NCI-H146 treated with DMSO at 0.1 percent for 48 hours (cell line): ENCODE measurements around the gene GPATCH3.
"Not testable (repeated sequence)": the region's sequence is repeated elsewhere in the genome, so short reads cannot be mapped to it uniquely, and the experiment has no call there.

ENCODE experiments used
- DNase-seq: peaks from one replicate; lab custom pipeline; 2025; ENCODE audit not compliant: unreplicated experiment; lab: John Stamatoyannopoulos, UW

The GPATCH3 gene, protein sequence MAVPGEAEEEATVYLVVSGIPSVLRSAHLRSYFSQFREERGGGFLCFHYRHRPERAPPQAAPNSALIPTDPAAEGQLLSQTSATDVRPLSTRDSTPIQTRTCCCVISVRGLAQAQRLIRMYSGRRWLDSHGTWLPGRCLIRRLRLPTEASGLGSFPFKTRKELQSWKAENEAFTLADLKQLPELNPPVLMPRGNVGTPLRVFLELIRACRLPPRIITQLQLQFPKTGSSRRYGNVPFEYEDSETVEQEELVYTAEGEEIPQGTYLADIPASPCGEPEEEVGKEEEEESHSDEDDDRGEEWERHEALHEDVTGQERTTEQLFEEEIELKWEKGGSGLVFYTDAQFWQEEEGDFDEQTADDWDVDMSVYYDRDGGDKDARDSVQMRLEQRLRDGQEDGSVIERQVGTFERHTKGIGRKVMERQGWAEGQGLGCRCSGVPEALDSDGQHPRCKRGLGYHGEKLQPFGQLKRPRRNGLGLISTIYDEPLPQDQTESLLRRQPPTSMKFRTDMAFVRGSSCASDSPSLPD

DNA sequence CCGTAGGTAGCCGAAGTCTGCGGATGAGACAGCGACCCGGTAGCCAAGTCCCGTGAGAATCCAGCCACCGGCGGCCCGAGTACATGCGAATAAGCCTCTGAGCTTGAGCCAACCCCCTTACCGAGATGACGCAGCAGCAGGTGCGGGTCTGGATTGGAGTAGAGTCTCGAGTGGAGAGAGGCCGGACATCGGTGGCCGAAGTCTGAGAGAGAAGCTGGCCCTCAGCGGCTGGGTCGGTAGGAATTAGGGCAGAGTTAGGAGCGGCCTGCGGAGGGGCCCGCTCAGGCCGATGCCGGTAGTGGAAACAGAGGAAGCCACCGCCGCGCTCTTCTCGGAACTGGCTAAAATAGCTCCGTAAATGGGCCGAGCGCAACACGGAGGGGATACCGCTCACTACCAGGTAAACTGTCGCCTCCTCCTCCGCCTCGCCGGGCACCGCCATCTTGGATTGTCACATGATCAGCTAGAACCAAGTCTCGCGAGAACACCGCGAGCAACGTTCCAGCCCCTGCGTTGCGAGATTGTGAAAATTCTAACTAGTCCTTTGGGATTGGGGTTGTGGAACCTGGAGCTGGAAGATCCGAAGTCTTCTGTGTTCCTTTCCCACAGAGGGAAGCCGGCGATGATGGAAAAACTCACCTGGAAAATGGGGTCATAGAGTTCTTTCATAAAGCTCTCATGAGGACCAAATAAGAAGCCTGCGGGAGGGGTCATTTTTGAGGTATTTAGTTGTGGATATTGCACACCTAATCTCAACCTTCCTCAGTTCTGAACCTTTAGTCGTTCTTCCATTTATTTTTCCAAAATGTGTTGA is at the start of gene GPATCH3:
Gene GPATCH3, minus strand, starts transcription at position 467 of the 814 bp plus-strand sequence. Its CDS starts 25 bp downstream, at position 442.
- DNase-seq = peak; percentile 77

DNA sequence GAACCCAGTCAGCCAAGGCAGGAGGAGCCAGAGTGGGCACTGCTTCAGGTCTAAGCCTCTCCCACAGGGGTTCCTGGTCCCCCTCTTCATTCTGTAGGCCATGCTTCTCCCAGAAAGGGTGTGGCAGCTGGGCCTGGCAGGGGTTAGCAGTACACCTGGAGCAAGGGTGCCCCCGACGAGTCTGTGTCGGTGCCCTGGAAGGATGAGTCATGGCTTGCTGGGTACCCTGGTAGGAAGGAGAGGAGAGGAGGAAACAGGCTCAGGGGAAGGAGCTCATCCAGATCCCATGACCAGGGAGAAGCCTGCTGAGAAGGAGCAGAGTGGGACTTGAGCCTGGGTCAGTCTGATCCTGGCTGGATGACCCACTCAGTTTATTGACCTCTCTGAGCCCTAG is 49.7 kb upstream of the GPATCH3 start:
- no peak for DNase-seq

DNA sequence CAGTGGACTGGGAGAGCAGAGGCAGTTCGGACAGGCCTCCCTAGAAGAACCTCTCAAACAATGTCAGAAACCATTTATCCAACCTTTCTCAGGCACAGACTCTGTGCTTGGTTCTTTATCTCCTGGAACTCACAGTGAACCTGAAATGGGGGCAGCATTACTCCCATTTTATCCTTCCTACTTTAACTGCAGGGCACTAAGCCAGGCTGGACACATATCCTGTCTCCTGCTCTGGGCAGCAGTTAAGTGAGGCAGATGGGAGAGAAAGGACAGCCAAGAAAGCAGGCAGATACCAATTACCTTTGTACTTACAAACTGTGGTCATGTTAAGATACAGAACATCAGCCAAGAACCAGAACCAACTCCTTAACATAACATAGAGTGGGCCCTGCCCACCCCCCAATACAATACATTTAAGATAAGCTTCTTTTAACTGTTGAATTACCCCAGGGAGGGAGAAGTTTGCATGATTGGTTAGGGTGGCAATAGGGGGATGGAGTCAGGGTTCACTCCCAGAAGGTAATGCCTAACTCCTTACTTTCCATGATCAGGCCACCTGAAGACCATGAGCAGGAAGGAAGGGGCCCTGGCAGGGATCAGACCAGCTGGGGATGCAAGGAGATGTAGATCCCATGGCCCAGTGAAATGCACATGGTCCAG is 49.1 kb upstream of the GPATCH3 start:
- no peak for DNase-seq

DNA sequence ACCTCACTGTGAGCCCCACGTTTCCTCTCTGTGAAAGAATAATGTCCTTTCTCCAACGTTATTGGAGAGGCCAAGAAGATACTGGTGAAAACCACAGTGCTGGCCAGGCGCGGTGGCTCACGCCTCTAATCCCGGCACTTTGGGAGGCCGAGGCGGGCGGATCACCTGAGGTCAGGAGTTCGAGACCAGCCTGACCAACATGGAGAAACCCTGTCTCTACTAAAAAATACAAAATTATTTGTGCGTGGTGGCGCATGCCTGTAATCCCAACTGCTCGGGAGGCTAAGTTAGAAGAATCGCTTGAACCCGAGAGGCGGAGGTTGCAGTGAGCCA is 48.4 kb upstream of the GPATCH3 start:
- DNase-seq = not testable (repeated sequence)

DNA sequence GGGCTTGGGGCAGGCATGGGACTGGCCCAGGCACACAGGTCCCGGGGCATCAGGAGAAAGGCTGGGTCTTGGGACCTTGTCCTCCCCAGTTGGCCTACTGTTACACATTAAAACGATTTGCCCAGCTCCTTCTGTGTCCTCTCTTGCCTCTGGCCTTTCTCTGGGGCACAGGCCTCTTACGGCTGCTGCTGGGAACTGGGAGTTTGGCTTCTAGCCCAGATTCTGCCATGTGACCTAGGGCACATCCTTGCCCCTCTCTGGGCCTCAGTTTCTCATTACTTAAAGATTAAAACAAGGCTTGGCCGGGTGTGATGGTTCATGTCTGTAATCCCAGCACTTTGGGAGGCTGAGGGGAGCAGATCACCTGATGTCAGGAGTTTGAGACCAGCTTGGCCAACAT is 46.0 kb upstream of the GPATCH3 start:
- no peak for DNase-seq

DNA sequence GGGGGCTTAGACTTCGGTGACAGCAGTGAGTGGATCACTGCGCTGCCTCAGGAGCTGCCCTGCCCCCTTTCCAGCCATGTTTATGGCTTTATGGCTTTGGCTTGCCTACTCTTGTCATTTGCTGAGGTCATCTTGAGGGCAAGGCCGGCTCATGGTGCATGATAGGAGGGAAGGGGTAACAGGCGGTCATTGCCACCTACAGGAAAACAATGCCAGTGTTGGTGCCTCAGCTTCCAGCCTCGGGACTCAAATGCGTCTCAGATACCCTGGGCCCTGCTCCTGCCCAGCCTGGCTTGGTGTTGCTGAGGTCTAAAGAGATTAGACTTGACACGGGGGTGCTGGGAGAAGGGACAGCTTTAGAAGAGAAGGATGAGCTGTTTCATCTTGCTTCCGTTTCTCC is 45.5 kb upstream of the GPATCH3 start:
- DNase-seq = no peak

DNA sequence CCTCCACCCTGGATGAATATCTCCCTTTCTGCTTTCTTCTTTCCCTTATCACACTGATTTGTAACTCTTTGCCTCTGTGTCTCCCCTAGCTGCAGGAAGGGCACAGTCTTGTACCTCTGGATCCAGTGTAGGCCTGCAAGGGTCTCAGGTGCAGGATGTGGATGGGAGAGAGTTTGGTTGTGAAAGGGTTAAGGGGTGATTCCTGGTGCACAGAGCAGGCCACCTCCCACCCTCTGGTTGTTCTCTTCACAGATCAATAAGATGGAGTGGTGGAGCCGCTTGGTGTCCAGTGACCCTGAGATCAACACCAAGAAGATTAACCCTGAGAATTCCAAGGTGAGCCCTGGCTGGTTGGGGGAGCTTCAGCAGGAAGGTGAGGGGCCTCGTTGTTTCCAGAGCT is 44.9 kb upstream of the GPATCH3 start:
- DNase-seq = no peak

DNA sequence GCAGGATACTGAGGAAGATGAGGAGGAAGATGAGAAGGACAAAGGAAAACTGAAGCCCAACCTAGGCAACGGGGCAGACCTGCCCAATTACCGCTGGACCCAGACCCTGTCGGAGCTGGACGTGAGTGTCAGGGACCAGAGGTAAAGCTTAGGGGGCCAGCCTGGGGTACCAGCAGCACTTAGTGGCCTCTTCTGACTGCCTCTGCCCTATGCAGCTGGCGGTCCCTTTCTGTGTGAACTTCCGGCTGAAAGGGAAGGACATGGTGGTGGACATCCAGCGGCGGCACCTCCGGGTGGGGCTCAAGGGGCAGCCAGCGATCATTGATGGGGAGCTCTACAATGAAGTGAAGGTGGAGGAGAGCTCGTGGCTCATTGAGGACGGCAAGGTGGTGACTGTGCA is 42.4 kb upstream of the GPATCH3 start:
- no peak for DNase-seq

DNA sequence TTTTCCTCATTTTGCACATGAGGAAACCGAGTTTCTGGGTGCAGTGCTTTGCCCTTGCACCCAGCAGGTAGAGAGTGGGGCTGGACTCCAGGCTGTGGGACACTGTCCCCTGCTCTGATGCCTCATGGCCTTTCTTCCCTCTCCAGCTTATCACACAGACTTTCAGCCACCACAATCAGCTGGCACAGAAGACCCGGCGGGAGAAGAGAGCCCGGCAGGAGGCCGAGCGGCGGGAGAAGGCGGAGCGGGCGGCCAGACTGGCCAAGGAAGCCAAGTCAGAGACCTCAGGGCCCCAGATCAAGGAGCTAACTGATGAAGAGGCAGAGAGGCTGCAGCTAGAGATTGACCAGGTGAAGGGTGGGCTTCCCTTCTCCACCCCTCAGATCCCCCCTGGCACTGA is 41.0 kb upstream of the GPATCH3 start:
- DNase-seq = no peak

DNA sequence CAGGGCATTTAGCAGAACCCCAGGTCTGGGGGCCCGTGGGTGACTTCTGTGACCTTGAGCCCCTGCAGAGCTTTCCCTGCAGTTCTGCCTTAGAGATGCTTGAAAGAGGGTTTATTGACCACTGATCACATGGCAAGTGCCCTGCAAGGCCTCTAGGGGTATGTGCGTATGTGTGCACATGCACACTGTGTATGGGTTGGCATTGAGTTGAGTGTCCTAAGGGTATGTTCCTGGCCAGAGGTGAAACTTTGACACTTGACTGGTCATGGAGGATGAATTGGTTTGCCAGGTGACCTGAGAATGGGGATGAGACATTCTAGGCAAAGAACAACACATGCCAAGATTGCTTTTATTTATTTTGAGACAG is 38.4 kb upstream of the GPATCH3 start:
- DNase-seq = no peak

DNA sequence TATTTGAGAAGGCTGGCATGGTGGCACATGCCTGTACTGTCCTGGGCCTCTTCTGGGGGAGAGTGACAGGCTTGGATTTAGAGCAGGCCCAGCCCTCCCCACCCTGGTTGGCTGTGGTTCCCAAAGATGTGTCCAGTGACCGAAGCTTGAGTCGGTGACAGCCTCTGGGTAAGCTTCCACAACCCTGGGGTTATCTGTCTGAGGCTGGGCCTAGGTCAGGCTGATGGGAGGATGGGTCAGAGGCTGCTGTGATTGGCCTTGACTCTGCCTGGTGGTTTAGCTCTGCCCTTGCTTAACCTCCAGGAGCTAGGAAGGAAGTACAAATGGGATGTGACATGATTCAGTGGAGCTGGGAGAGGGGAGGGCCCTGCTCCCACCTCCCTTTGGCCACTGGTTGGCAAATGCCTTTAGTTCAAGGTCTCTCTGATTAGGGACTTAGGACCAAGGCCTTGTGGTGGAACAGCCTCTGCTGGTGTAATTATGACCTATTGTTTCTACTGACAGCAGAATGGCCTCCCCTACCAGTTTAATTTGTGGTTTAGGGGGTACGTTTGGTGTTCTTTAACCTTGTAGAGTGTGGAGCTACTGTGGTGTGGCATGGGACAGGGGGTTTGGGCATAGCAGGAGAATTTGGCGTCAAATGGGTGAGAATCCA is 37.9 kb upstream of the GPATCH3 start:
- DNase-seq = no peak

DNA sequence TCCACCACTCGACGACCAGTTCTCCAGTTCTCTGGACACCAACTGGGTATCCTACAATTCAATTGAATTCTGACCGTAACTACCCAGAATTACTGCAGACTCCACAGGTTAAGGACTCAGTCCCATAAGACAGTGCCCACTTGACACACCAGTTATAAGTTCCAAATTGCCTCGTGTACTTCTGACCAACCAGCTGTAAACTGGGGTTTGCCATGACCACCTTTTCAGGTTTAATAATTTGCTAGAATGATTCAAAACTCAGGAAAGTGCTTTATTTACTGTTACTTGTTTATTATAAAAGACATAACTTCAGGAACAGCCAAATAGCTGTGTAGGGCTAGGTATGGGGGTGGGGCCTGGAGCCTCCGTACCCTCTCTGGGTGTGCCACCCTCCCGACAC is 36.6 kb upstream of the GPATCH3 start:
- DNase-seq = no peak

DNA sequence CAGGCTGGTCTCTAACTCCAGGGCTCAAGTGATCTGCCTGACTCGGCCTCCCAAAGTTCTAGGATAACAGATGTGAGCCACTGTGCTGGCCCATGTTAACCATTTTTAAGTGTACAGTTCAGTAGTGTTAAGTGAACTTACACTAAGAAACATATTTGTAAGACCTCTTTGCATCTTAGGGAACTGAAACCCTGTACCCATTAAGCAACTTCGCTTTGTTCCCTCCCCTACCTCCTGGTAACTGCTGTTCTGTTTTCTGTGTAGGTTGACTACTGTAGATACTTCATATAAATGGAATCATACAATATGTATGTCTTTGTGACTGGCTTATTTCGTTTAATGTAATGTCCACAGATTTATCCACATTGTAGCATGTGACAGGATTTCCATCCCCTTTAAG is 32.3 kb upstream of the GPATCH3 start:
- no peak for DNase-seq

DNA sequence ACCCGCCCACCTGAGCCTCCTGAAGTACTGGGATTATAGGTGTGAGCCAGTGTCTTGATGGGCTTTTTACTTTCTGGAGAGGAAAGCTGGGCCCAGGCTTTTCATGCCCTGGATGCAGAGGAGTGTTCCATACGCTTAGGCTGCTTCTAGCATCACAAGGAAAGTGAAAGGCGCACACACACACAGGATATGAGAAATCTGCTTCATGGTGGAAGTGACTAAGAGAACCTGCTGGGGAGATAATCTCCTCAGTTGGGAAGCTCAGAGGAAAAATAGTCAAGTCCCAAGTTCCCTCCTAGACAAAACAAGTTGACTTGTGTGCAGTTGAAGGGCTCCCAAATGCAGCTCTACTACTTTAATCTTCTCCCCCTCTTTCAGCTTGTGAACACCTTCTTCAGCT is 23.4 kb upstream of the GPATCH3 start:
- DNase-seq = no peak

DNA sequence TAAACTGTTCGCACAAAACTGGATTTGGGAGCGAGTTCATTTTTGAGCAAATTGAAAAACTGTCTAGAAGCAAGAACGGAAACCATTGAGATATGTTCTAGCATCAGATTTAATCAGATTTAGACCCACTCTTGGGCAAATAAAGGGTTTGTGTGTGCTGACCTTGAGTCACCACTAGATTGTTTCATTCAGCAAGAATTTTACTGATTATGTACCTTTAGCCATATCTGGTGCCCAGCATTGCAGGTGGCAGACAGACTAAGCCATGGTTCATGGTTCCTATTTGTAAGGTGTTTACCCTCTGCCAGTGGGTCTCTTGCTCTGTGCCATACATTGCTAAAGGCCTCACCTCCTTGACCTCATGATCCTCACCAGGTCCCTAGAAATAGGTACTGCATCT is 22.6 kb upstream of the GPATCH3 start:
- no peak for DNase-seq

DNA sequence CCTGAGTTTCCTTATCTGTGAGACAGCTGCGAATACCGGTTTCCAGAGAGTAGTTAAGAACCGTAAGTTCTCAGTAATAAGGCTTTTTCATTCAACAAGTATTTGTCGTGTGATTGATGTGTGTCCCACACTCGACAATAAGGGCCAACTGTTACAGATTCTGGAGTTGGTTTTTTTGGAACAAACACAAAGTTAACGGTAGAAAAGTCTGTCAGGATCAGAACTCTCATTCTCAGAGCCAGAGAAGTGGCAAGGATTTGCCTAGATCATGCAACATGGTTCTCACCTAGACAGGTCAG is 22.1 kb upstream of the GPATCH3 start:
- DNase-seq = no peak

DNA sequence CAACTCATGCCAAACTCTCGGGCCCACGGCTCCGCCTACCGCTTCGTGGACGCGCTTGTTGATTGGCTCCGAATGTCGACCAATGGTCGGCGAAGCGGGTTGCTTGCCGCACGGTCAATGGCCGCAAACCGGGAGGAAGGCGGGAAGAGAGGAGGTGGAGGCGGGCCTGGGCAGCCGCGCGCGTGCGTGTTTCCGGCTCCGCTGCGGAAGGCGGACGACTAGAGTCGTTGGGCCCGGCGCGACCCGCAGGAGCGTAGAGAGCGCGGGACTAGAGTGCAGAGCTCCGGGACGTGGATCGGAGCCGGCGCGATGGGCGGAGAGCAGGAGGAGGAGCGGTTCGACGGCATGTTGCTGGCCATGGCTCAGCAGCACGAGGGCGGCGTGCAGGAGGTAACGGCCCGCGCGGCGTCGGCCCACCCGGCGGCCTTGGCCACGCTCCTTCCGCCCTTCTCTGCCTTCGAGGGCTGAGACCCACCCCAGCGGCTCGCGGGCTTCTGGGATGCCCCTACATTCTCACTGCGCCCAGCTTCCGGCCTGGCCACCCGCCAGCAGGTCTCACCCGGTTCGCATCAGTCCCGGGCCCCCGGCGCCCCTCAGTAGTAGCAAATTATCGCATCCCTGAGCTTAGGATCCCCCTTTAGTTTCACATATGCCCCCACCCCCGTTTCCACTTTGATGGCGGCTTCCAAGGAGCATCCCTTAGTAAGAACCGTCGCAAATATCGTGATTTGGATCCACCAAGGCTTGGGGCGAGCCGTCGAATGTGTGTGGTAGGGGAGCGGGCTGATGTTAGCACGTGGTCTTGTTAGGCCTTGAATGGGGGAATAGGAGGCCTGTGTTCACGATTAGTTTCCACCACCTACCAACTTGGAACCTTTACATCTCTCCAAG is 21.5 kb upstream of the GPATCH3 start, which contains the start of gene NUDC:
Gene NUDC, plus strand, starts transcription at position 204 of the 891 bp plus-strand sequence. Its CDS starts 106 bp downstream, at position 310.
- peak; percentile 77 for DNase-seq

DNA sequence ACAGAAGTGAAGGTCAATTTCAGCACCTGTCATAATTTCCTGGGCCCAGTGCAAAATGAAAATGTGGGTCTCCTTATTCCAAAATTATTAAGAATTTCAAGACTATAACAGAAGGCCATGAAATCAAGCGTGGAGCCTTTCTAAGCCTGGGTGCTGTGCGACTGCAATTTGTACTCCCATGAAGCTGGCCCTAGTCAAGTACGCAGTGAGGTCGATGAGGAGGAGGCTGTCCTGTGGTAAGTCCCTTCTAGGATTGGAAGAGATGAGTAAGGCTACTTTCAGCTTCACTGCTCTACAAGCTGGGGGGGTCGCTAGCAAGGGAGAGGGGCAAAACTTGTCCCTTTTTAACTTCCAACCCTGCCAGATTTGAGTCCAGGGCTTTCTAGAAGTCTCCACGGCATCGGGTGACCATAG is 20.9 kb upstream of the GPATCH3 start:
- DNase-seq = no peak

DNA sequence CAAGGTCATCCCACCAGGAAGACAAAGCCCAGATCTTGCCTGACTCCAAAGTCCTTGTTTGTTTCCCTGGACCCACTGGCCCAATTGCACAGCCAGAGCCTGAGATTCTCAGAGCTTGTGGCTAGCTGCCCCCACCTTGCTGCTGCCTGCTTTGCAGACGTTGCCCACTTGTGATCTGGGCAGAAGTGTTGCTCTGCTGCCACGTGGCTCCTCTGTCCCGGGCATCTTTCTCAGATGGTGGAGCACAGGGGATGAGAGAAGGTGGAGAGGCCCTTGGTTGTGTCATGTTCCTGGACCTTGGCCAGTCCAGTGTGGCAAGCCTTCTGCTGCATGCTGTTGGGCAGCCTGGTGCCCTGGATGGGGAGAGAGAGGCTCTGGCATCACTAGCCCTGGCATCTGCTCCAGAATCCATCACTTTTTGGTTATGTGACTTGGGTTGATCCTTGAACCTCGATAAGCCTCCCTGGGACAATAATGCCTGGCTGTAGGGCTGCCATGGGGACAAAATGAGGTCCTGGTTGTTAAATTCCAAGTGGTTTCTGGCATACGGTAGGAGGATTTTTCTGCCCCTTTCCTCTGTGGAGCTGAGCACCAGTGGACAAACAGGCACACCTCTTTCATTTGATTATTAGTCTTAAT is 15.1 kb upstream of the GPATCH3 start:
- no peak for DNase-seq
